GM12878 (cell line): Measurements from ENCODE around the gene MT1G. TPM values are rescaled to one million over a fixed set of nuclear protein-coding genes. Genes with fewer than 3 reads are reported as not detected.
"Not testable (repeated sequence)": the region's sequence is repeated elsewhere in the genome, so short reads cannot be mapped to it uniquely, and the experiment has no call there.

ENCODE experiments used
- ATAC-seq: fragments of 200-7000 bp; cut with Tn5 transposase; 3 replicates; pipeline ENCODE4 v1.9.1; 2020; ENCODE audit warnings: mild to moderate bottlenecking, moderate library complexity
- BruUV-seq: library from RNA; stranded (reverse); fragments of 400-500 nt; replicated peaks from 2 replicates; lab custom pipeline; 2021; lab: Mats Ljungman, UMichigan
- CTCF ChIA-PET: fragments of 300-600 bp; sonication (Branson Sonifier 250); formaldehyde crosslinking; extraction: SDS; loops from one replicate; lab custom pipeline; 2021; ENCODE audit warnings: inconsistent platforms; lab: Yijun Ruan, JAX
- POLR2A ChIA-PET: fragments of 350-600 bp; formaldehyde crosslinking; extraction: SDS; loops from one replicate; lab custom pipeline; 2021; ENCODE audit warnings: inconsistent platforms; lab: Charles Lee
- RAD21 ChIA-PET: fragments of 300-600 bp; sonication (Branson Sonifier 250); formaldehyde crosslinking; loops from one replicate; lab custom pipeline; 2023; ENCODE audit warnings: antibody characterized with exemption; ENCODE audit not compliant: unreplicated experiment; lab: Charles Lee
- SMC1A ChIA-PET: fragments of 300-600 bp; sonication (Branson Sonifier 250); formaldehyde crosslinking; loops from one replicate; lab custom pipeline; 2023; ENCODE audit not compliant: unreplicated experiment, uncharacterized antibody; lab: Charles Lee
- DNase-seq: peaks from one replicate; pipeline ENCODE4 v3.0.0-alpha.2; 2011; ENCODE audit warnings: low read depth, low spot score
- FAIRE-seq: peaks from 3 replicates; lab custom pipeline; 2011; peaks lifted over from hg19 to GRCh38; lab: Jason Lieb, UNC
- H2AFZ ChIP-seq: 2 replicates; pipeline ENCODE4 v1.6.0; 2011; ENCODE audit warnings: low read depth, low read length, control low read depth; ENCODE audit not compliant: control insufficient read depth
- H3K27ac ChIP-seq: 2 replicates; pipeline ENCODE4 v1.5.1; 2011; ENCODE audit warnings: control low read depth; ENCODE audit not compliant: control insufficient read depth, insufficient read depth
- H3K27me3 ChIP-seq, 2 experiments: replicated peaks in 1 of 2; 2 replicates each; pipeline versions ENCODE4 v1.6.0 to v1.6.1; 2011; ENCODE audit warnings: low read length in 1 of 2; ENCODE audit not compliant: control insufficient read depth in 2 of 2, insufficient read depth in 2 of 2
- H3K36me3 ChIP-seq, 2 experiments: 2 replicates each; pipeline ENCODE4 v1.5.1; 2011; ENCODE audit warnings: low read length in 1 of 2; ENCODE audit not compliant: control insufficient read depth in 2 of 2, insufficient read depth in 2 of 2
- H3K4me1 ChIP-seq: 2 replicates; pipeline ENCODE4 v1.6.1; 2011; ENCODE audit warnings: mild to moderate bottlenecking, low read length, moderate library complexity, mixed read lengths; ENCODE audit not compliant: control insufficient read depth, insufficient read depth
- H3K4me2 ChIP-seq: 2 replicates; pipeline ENCODE4 v1.6.0; 2011; ENCODE audit warnings: control low read depth; ENCODE audit not compliant: control insufficient read depth, insufficient read depth
- H3K4me3 ChIP-seq: fragments of 200-600 bp; sonication (generic); 2 replicates; pipeline ENCODE4 v1.5.1; 2016
- H3K79me2 ChIP-seq: 2 replicates; pipeline ENCODE4 v1.6.0; 2011; ENCODE audit warnings: low read length; ENCODE audit not compliant: control insufficient read depth, insufficient read depth
- H3K9ac ChIP-seq: 2 replicates; pipeline ENCODE4 v1.8.0; 2011; ENCODE audit warnings: low read length, control low read depth, mixed read lengths; ENCODE audit not compliant: control insufficient read depth, insufficient read depth
- H3K9me3 ChIP-seq: replicated peaks from 3 replicates; pipeline ENCODE4 v1.5.1; 2011; ENCODE audit warnings: mild to moderate bottlenecking, low read length; ENCODE audit not compliant: control insufficient read depth, insufficient read depth
- H4K20me1 ChIP-seq: 2 replicates; pipeline ENCODE4 v1.6.0; 2011; ENCODE audit not compliant: control insufficient read depth, insufficient read depth
- MTA3 ChIP-seq: IDR thresholded peaks from 2 replicates; pipeline ENCODE4 v1.6.1; 2012; ENCODE audit warnings: low read length, inconsistent platforms, borderline replicate concordance
- NBN ChIP-seq: fragments of 450-650 bp; IDR thresholded peaks from 2 replicates; pipeline ENCODE4 v1.6.1; 2016
- NR2F1 ChIP-seq: fragments of 450-650 bp; conservative IDR thresholded peaks from 2 replicates; pipeline ENCODE4 v1.6.1; 2017; ENCODE audit warnings: mild to moderate bottlenecking
- PAX8 ChIP-seq: fragments of 450-650 bp; IDR thresholded peaks from 2 replicates; pipeline ENCODE4 v1.6.1; 2017; ENCODE audit warnings: mild to moderate bottlenecking, moderate library complexity
- STAT1 ChIP-seq: fragments of 450-650 bp; conservative IDR thresholded peaks from 2 replicates; pipeline ENCODE4 v1.6.1; 2014; ENCODE audit warnings: antibody characterized with exemption, mild to moderate bottlenecking
- ZNF217 ChIP-seq: fragments of 450-650 bp; IDR thresholded peaks from 2 replicates; pipeline ENCODE4 v1.6.1; 2017; ENCODE audit warnings: antibody characterized with exemption, mild to moderate bottlenecking
- ZZZ3 ChIP-seq: IDR thresholded peaks from 2 replicates; pipeline ENCODE4 v1.6.1; 2011; ENCODE audit warnings: low read depth; ENCODE audit not compliant: control insufficient read depth, insufficient read length
- WGBS: methylation state at CpG from one replicate; pipeline ENCODE4 v1.1.6; 2016; ENCODE audit warnings: low lambda C conversion rate; ENCODE audit not compliant: insufficient replicate concordance, insufficient coverage; ENCODE audit errors: missing lambda C conversion rate; 5-methylcytosine and 5-hydroxymethylcytosine counted together
- in situ Hi-C: fragments of 300-500 bp; cut with MboI; formaldehyde crosslinking; loops from 9 replicates; pipeline ENCODE4 v1.14.3; 2018; ENCODE audit warnings: mixed read lengths
- intact Hi-C: fragments of 100-400 bp; cut with micrococcal nuclease; formaldehyde crosslinking; loops from one replicate; pipeline ENCODE4 v1.14.2; 2022; ENCODE audit not compliant: unreplicated experiment
- polyA plus RNA-seq, 11 experiments: library from polyadenylated mRNA; depleted of rRNA in 4 of 11; unstranded in 6 of 11; stranded (reverse) in 5 of 11; fragments of >200 nt; fragmentation: Nextera tagmentation in 4 of 11; fragmentation: Illumina TruSeq in 1 of 11; extraction: Ambion mirVana in 4 of 11; extraction: Trizol in 1 of 11; gene quantifications; 1 replicate in 1 of 11; 2 replicates in 10 of 11; pipeline versions ENCODE4 v1.2.1 to v1.2.3, GENCODE V29; 2011 to 2016; ENCODE audit warnings: inconsistent platforms in 2 of 11, missing spikeins in 2 of 11, low read depth in 1 of 11
- total RNA-seq, 4 experiments: library from RNA; depleted of rRNA in 3 of 4; stranded (reverse); fragments of >200 nt in 3 of 4; fragmentation: Illumina TruSeq in 1 of 4; extraction: Trizol in 1 of 4; gene quantifications; 2 replicates each; pipeline versions ENCODE4 v1.2.1 to v1.2.3, GENCODE V29; 2013 to 2021

The MT1G gene
- total and polyA plus RNA-seq, 10 of the 15 experiments (the other 5 are each of a cell fraction or from before 2014, with no cell fraction given) = 1.2 to 9.1 (median 4.6) TPM

DNA sequence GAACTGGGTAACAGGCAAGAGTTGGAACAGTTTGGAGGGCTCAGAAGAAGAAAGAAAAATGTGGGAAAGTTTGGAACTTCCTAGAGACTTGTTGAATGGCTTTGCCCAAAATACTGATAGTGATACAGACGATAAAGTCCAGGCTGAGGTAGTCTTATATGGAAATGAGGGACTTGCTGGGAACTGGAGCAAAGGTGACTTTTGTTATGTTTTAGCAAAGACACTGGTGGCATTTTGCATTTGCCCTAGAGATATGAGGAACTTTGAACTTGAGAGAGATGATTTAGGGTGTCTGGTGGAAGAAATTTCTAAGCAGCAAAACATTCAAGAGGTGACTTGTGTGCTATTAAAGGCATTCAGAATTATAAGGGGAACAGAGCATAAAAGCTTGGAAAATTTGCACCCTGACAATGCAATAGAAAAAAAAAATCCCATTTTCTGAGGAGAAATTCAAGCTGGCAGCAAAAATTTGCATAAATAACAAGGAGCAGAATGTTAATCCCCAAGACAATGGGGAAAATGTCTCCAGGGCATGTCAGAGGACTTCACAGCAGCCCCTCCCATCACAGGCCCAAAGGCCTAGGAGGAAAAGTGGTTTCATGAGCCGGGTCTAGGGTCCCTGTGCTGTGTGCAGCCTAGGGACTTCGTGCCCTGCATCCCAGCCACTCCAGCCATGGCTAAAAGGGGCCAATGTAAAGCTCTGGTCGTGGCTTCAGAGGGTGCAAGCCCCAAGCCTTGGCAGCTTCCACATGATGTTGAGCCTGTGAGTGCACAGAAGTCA, 46.0 kb downstream of the MT1G start:
- H2AFZ ChIP-seq, H3K27ac ChIP-seq, H4K20me1 ChIP-seq, H3K27me3 ChIP-seq, intact Hi-C loops, FAIRE-seq, H3K4me2 ChIP-seq, H3K9ac ChIP-seq, H3K4me3 ChIP-seq, H3K36me3 ChIP-seq, ATAC-seq, H3K79me2 ChIP-seq, DNase-seq, BruUV-seq, H3K9me3 ChIP-seq, in situ Hi-C loops, RAD21 ChIA-PET, H3K4me1 ChIP-seq: not testable (repeated sequence)
- ChIA-PET POLR2A (interaction anchor here (0.6 kb wide), 1 partner anchor 18 kb away, joined by 3 read pairs; no protein-coding TSS in a partner anchor), CTCF (interaction anchor here (1.7 kb wide), 1 partner anchor 11 kb away, joined by 7 read pairs; no protein-coding TSS in a partner anchor), SMC1A (interaction anchor here (1.9 to 2.9 kb wide), 2 partner anchors 10 to 80 kb away, joined by 6 to 12 read pairs; no protein-coding TSS in a partner anchor)
- WGBS = 1% methylated on average over 4 of the region's 4 CpGs

DNA sequence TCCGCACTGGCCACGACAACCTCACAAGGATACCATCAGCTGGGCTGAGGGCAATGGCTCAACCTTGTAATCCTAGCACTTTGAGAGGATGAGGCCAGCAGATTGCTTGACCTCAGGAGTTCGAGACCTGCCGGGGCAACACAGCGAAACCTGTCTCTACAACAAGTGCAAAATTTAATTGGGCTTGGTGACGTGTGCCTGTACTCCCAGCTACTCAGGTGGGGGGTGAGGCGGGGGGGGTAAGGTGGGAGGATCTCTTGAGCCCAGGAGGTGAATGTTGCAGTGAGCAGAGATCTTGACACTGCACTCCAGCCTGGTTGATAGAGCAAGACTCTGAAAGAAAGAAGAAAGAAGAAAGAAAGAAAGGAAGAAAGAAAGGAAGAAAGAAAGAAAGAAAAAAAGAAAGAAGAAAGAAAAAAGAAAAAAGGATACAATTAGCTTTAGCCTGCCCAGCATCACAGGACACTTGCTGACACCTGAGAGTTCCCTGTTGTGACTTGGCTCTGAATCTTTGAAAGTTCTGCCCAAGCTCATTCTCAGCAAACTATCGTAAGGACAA, 47.4 kb downstream of the MT1G start:
- SMC1A ChIA-PET = interaction anchor here (0.9 to 1.0 kb wide), 2 partner anchors 10 to 81 kb away, joined by 3 to 4 read pairs; no protein-coding TSS in a partner anchor
- ATAC-seq = no peak

More for the DNA sequence above, 47.4 kb downstream of the MT1G start:
- no TSS peak for BruUV-seq
- DNase-seq = no peak
- ChIA-PET POLR2A (no interaction called here), RAD21 (no interaction called here), CTCF (no interaction called here)
- H3K79me2 ChIP-seq = no peaks in the 10 kb centered on the region
- no peak for TF ChIP-seq NR2F1
- TF ChIP-seq ZZZ3 = no peak
- no peak for TF ChIP-seq ZNF217
- TF ChIP-seq MTA3 = no peak
- TF ChIP-seq STAT1 = no peak
- TF ChIP-seq PAX8 = no peak
- TF ChIP-seq NBN = no peak
- in situ Hi-C loops = no loop called here
- no peak overlapping the region for H2AFZ ChIP-seq
- intact Hi-C loops = no loop called here
- H3K4me1 ChIP-seq = no peaks in the 10 kb centered on the region
- H3K27me3 ChIP-seq = peaks cover 0 to 5% of the 10 kb centered on the region in 2 experiments; a peak in 3 of 4 replicates
- WGBS = 60% methylated on average over 8 of the region's 8 CpGs
- FAIRE-seq = no peak
- no peaks in the 10 kb centered on the region for H4K20me1 ChIP-seq
- H3K36me3 ChIP-seq = no peaks in the 10 kb centered on the region
- H3K4me3 ChIP-seq = no peak overlapping the region
- H3K4me2 ChIP-seq = no peak overlapping the region
- H3K27ac ChIP-seq = no peak overlapping the region
- no peaks in the 10 kb centered on the region for H3K9me3 ChIP-seq
- H3K9ac ChIP-seq = no peak overlapping the region
